Stimulated activated naive CD4-positive, alpha-beta T cell treated with Interleukin-2 at 50 U/mL for 16 hours (primary cell): ENCODE measurements around the gene GLRX3.

Source experiments
- DNase-seq: peaks from one replicate; lab custom pipeline; 2025; lab: John Stamatoyannopoulos, UW

Gene GLRX3

GRCh38 chr10:130208807-130209206 is 72.6 kb downstream of the GLRX3 start:
- DNase-seq, result no peak

GRCh38 chr10:130212746-130213145 is 76.6 kb downstream of the GLRX3 start:
- DNase-seq, result no peak

DNA sequence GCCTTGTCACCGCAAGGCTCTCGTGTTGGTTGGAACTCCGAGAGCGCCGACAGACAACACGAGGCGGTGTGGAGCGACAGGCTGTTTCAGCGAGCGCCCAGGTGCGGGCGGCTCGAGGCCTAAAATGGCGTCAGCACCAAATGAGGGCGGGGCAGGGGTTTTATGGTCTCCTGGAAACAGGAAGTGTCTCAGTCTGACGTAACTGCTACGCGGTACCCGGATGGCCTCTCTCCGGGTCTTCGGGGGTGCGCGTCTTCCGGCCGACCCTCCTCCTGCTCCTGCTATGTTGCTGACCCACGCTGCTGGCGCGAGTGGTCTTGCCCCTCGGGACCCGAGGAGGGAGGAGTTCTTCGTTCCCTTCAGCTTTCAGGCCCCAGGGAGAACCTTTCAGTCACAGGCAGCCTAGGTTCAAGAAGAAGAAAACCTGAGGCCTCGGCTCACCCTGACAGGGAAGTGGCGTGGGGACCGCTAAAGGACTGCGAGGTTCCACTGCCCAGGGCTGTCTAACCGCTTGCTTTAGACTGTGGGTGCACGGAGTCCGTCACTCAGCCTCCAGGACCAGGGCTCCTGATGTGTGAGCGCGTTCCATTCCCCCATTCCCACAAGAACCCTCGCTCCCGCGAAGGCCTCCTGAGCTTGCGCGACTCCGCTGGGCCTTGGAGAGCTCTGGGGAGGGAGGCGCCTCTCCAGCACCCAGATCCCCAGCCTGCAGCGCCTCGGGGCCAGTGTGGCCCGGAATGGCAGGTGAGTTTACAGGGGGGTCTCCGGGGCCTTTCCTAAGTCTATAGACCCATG is 77.3 kb downstream of the GLRX3 start:
- DNase-seq, result no peak

GRCh38 chr10:130214431-130214830 is 78.2 kb downstream of the GLRX3 start:
- DNase-seq, result no peak

DNA sequence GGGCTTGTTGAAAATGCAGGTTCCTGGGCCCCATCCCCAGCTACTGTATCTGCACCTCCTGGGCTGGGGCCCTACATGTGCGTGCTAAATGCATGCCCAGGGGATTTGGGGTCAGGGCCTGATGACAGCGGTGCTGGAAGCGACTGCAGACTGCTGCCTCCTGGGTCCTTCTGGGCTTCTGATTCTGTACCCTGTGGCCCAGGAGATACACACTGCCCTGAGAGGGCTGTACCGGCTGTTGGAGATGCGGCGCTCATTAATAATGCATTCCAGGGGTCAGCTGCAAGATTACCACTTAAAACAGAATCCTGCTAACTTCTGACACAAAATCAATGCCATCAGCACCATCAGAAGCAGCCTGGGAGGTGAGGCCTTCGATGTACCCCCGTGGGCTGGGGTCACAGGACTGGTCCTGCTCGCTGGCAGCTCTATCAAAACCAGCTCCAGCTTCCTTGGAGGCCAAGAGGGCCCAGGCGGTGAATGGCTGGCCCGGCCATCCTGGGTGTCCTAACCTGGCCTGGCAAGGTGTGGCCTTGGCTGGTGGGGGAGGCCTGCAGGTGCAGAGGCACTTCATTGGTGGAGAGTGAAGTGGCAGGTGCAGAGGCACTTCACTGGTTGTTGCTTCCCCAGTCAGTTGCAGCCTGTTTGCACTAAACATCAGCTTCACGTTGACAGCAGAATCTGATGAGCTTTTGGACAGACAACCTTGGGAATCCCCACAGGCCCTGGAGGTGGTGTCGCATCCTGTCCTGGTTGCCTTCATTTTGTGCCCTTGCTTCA is 79.2 kb downstream of the GLRX3 start:
- no peak for DNase-seq

DNA sequence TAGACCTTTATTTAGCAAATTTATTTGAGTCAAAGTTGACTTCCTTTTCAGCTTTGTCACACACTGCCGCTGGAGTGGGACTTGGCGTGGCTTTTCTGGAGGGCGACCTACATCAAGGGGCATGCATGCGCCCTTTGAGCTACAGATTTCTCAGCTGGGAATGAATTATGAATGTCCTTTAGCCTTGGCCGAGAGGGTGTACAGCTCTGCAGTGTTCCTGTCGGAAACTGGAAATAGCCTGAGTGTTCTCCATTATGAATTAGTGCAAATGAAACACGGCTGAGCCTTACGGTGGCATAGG is 79.7 kb downstream of the GLRX3 start:
- no peak for DNase-seq

DNA sequence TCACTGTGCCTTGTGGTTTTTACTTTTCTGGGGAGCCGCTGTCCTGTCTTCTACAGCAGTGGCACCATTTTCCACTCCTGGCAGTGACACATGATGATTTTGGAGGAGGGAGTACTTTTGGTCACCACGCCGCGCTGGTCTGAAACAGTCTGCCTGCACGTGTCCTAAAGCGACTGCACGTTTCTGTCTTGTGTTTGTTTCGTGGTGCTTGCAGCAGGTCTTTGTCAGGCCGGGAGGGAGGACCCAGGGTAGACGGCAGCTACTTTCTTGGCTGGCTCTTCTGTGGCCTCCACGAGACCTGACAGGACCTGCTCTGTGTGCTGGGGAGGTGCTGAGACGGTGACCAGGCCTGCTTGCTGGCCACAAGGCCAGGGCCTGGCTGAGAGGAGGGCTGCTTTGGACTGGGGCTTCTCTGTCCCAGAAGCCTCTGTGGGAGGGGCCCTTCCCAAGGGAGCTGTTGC is 82.0 kb downstream of the GLRX3 start:
- no peak for DNase-seq

DNA sequence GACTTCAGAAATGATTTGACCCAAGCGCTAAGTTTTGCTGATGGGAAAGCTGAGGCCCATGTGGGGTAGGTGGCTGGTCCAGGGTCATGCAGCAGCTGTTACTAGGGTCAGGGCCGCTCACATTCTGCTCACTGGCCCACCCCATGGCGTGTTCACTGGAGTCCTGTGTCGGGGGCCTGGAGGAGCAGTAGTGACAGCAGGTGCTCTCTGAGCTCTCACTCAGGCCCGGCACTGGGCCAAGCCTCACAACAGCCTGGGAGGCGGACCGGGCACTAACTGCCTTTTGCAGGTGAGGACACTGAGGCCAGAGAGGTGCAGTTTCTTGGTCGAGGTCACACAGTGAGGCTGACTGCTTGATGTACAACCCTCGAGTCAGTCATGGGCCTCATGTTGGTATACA is 82.7 kb downstream of the GLRX3 start:
- no peak for DNase-seq

GRCh38 chr10:130220251-130221185 is 84.3 kb downstream of the GLRX3 start:
- no peak for DNase-seq

GRCh38 chr10:130221456-130222375 is 85.5 kb downstream of the GLRX3 start:
- no peak for DNase-seq

- no peak for DNase-seq
Measured at GRCh38 chr10:130222381-130222780, 86.2 kb downstream of the GLRX3 start.

- no peak for DNase-seq
Measured at GRCh38 chr10:130224228-130224627, 88.0 kb downstream of the GLRX3 start.

- DNase-seq, result no peak
Measured at GRCh38 chr10:130226012-130226411, 89.8 kb downstream of the GLRX3 start.

DNA sequence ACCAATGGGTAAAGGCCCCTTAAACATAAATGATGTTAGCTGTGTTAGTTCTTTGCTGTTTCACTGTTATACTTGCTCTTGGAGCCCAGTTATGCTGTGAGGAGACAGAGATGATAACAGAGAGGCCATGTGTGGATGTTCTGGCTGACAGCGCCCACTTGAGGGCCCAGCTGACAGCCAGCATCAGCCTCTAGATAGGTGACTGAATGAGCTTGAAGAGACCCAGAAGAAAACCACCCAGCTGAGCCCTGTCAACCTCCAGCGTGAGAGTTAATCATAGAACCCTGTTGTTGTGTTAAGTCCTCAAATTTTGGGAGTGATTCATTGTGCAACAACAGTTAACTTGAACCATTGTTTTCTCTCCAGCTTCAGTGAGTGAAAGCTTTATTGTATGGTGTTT is 91.7 kb downstream of the GLRX3 start:
- DNase-seq, result no peak
